Dendritic cell treated with granulocyte-macrophage colony-stimulating factor and Interleukin-4, amounts not matched to agents 40 ng/mL and 50 ng/mL, for 4 days (primary cell): ENCODE data around the gene APOBEC3B.
"Not testable (repeated sequence)": the region's sequence is repeated elsewhere in the genome, so short reads cannot be mapped to it uniquely, and the experiment has no call there.

Experiments
- H3K27ac Mint-ChIP-seq: one replicate; pipeline ENCODE4 v1.8.0; 2022; ENCODE audit warnings: mild to moderate bottlenecking, mixed read lengths
- H3K27me3 Mint-ChIP-seq: one replicate; pipeline ENCODE4 v1.8.0; 2022; ENCODE audit warnings: mild to moderate bottlenecking, mixed read lengths
- H3K36me3 Mint-ChIP-seq: one replicate; pipeline ENCODE4 v1.8.0; 2022; ENCODE audit warnings: low read depth, mixed read lengths
- H3K4me1 Mint-ChIP-seq: one replicate; pipeline ENCODE4 v1.8.0; 2022; ENCODE audit warnings: low read depth, mixed read lengths
- H3K4me3 Mint-ChIP-seq: one replicate; pipeline ENCODE4 v1.8.0; 2022; ENCODE audit warnings: mild to moderate bottlenecking, moderate library complexity, mixed read lengths
- H3K9me3 Mint-ChIP-seq: one replicate; pipeline ENCODE4 v1.8.0; 2022; ENCODE audit warnings: mixed read lengths
- intact Hi-C: fragments of 100-400 bp; cut with micrococcal nuclease; formaldehyde crosslinking; loops from one replicate; pipeline ENCODE4 v1.15.0; 2022

The APOBEC3B gene

GRCh38 chr22:39012533-39013511 lies 30.7 kb downstream of the APOBEC3B start:
- intact Hi-C loops = no loop called here
- Mint-ChIP-seq H3K9me3 (no peaks in the 10 kb centered on the region), H3K36me3 (peaks cover 24% of the 10 kb centered on the region), H3K27me3 (no peaks in the 10 kb centered on the region), H3K4me1 (peaks cover 37% of the 10 kb centered on the region), H3K27ac (no peak overlapping the region), H3K4me3 (no peak overlapping the region)

- H3K36me3 Mint-ChIP-seq = peaks cover 31% of the 10 kb centered on the region
- peak overlapping the region; percentile 87 for H3K4me3 Mint-ChIP-seq
- H3K27me3 Mint-ChIP-seq, intact Hi-C loops, H3K9me3 Mint-ChIP-seq: not testable (repeated sequence)
- H3K4me1 Mint-ChIP-seq = peaks cover 36% of the 10 kb centered on the region
- peak overlapping the region; percentile 94 for H3K27ac Mint-ChIP-seq
These were observed 31.4 kb downstream of the APOBEC3B start for GRCh38 chr22:39013561-39013941.

- H3K4me3 Mint-ChIP-seq = peak within 1 kb of the TSS; percentile 87
- H3K27me3 Mint-ChIP-seq = no peaks in the 10 kb centered on the region
- peak within 1 kb of the TSS; percentile 94 for H3K27ac Mint-ChIP-seq
- no peaks in the 10 kb centered on the region for H3K9me3 Mint-ChIP-seq
- peaks cover 38% of the 10 kb centered on the region for H3K4me1 Mint-ChIP-seq
- peaks cover 37% of the 10 kb centered on the region for H3K36me3 Mint-ChIP-seq
- intact Hi-C loops = no loop called here
These were observed 32.0 kb downstream of the APOBEC3B start, which contains the start of gene APOBEC3C for GRCh38 chr22:39013942-39014722. Gene APOBEC3C (plus strand): TSS chr22:39014257. CDS start chr22:39014363, 106 bp downstream.

GRCh38 chr22:39014723-39015121 lies 32.6 kb downstream of the APOBEC3B start:
- H3K9me3 Mint-ChIP-seq, H3K27me3 Mint-ChIP-seq, intact Hi-C loops: not testable (repeated sequence)
- H3K27ac Mint-ChIP-seq = peak overlapping the region; percentile 94
- H3K36me3 Mint-ChIP-seq = peaks cover 39% of the 10 kb centered on the region
- peaks cover 42% of the 10 kb centered on the region for H3K4me1 Mint-ChIP-seq
- H3K4me3 Mint-ChIP-seq = peak overlapping the region; percentile 87

GRCh38 chr22:39016592-39016991 lies 34.4 kb downstream of the APOBEC3B start:
- Mint-ChIP-seq H3K27me3 (peaks cover 1% of the 10 kb centered on the region), H3K4me3 (no peak overlapping the region), H3K36me3 (peaks cover 39% of the 10 kb centered on the region), H3K9me3 (no peaks in the 10 kb centered on the region), H3K4me1 (peaks cover 58% of the 10 kb centered on the region), H3K27ac (no peak overlapping the region)
- intact Hi-C loops = no loop called here

- intact Hi-C loops = no loop called here
- Mint-ChIP-seq H3K36me3 (peaks cover 39% of the 10 kb centered on the region), H3K27me3 (peaks cover 2% of the 10 kb centered on the region), H3K9me3 (no peaks in the 10 kb centered on the region), H3K4me1 (peaks cover 65% of the 10 kb centered on the region), H3K4me3 (no peak overlapping the region), H3K27ac (no peak overlapping the region)
These were observed 35.6 kb downstream of the APOBEC3B start for GRCh38 chr22:39017596-39018365.

- H3K27ac Mint-ChIP-seq = peak overlapping the region; percentile 78
- H3K27me3 Mint-ChIP-seq, H3K4me3 Mint-ChIP-seq, H3K9me3 Mint-ChIP-seq, intact Hi-C loops: not testable (repeated sequence)
- H3K4me1 Mint-ChIP-seq = peaks cover 47% of the 10 kb centered on the region
- H3K36me3 Mint-ChIP-seq = peaks cover 29% of the 10 kb centered on the region
These were observed 38.0 kb downstream of the APOBEC3B start for GRCh38 chr22:39020021-39020651.

- Mint-ChIP-seq H3K4me1 (peaks cover 44% of the 10 kb centered on the region), H3K27me3 (peaks cover 2% of the 10 kb centered on the region), H3K36me3 (peaks cover 23% of the 10 kb centered on the region), H3K4me3 (peak overlapping the region; percentile 61), H3K27ac (peak overlapping the region; percentile 78), H3K9me3 (no peaks in the 10 kb centered on the region)
- intact Hi-C loops = no loop called here
These were observed 39.6 kb downstream of the APOBEC3B start for GRCh38 chr22:39021552-39022250.

- no peak overlapping the region for H3K4me3 Mint-ChIP-seq
- intact Hi-C loops = no loop called here
- peaks cover 36% of the 10 kb centered on the region for H3K4me1 Mint-ChIP-seq
These were observed 42.6 kb downstream of the APOBEC3B start for GRCh38 chr22:39024519-39025308.

GRCh38 chr22:39026509-39027150 lies 44.5 kb downstream of the APOBEC3B start:
- no peak overlapping the region for H3K27ac Mint-ChIP-seq
- H3K36me3 Mint-ChIP-seq = no peaks in the 10 kb centered on the region
- no peak overlapping the region for H3K4me3 Mint-ChIP-seq
- no peaks in the 10 kb centered on the region for H3K9me3 Mint-ChIP-seq
- peaks cover 2% of the 10 kb centered on the region for H3K27me3 Mint-ChIP-seq
- H3K4me1 Mint-ChIP-seq = peaks cover 21% of the 10 kb centered on the region
- intact Hi-C loops = no loop called here

More at GRCh38 chr22:39024519-39025308, 42.6 kb downstream of the APOBEC3B start:
- peaks cover 2% of the 10 kb centered on the region for H3K27me3 Mint-ChIP-seq
- H3K36me3 Mint-ChIP-seq = no peaks in the 10 kb centered on the region
- no peak overlapping the region for H3K27ac Mint-ChIP-seq
- no peaks in the 10 kb centered on the region for H3K9me3 Mint-ChIP-seq

GRCh38 chr22:39027717-39028116 lies 45.6 kb downstream of the APOBEC3B start:
- Mint-ChIP-seq H3K4me3 (no peak overlapping the region), H3K27ac (no peak overlapping the region), H3K27me3 (peaks cover 4% of the 10 kb centered on the region), H3K9me3 (no peaks in the 10 kb centered on the region), H3K36me3 (no peaks in the 10 kb centered on the region), H3K4me1 (peaks cover 14% of the 10 kb centered on the region)
- intact Hi-C loops = no loop called here

GRCh38 chr22:39028281-39028680 lies 46.1 kb downstream of the APOBEC3B start:
- peaks cover 14% of the 10 kb centered on the region for H3K4me1 Mint-ChIP-seq
- intact Hi-C loops = no loop called here
- H3K27me3 Mint-ChIP-seq = peaks cover 4% of the 10 kb centered on the region
- no peaks in the 10 kb centered on the region for H3K9me3 Mint-ChIP-seq
- no peak overlapping the region for H3K4me3 Mint-ChIP-seq
- no peaks in the 10 kb centered on the region for H3K36me3 Mint-ChIP-seq
- H3K27ac Mint-ChIP-seq = no peak overlapping the region
